Loucy (cell line): ENCODE results near the gene PCSK9.

ENCODE experiments used
- H2AFZ ChIP-seq: fragments of 200-600 bp; sonication (generic); 2 replicates; pipeline ENCODE4 v1.6.0; 2016; ENCODE audit warnings: antibody characterized with exemption, mild to moderate bottlenecking, low read length, moderate library complexity
- H3F3A ChIP-seq: fragments of 200-600 bp; 2 replicates; pipeline ENCODE4 v1.6.0; 2016; ENCODE audit warnings: antibody characterized with exemption, low read depth, mild to moderate bottlenecking
- H3K27me3 ChIP-seq: fragments of 200-600 bp; sonication (generic); 2 replicates; pipeline ENCODE4 v1.6.1; 2014; ENCODE audit warnings: low read length, mild to moderate bottlenecking; ENCODE audit not compliant: insufficient read depth, poor library complexity, severe bottlenecking
- H3K36me3 ChIP-seq: fragments of 200-600 bp; sonication (generic); 2 replicates; pipeline ENCODE4 v1.6.1; 2016; ENCODE audit warnings: low read length; ENCODE audit not compliant: insufficient read depth
- H3K4me1 ChIP-seq: fragments of 200-600 bp; sonication (generic); 2 replicates; pipeline ENCODE4 v1.5.1; 2014; ENCODE audit warnings: low read length, mild to moderate bottlenecking; ENCODE audit not compliant: insufficient read depth, poor library complexity, severe bottlenecking
- H3K4me2 ChIP-seq: fragments of 200-600 bp; sonication (generic); 2 replicates; pipeline ENCODE4 v1.6.0; 2014; ENCODE audit warnings: antibody characterized with exemption, low read length, low read depth, mild to moderate bottlenecking; ENCODE audit not compliant: poor library complexity, severe bottlenecking
- H3K4me3 ChIP-seq: fragments of 200-600 bp; sonication (generic); 2 replicates; pipeline ENCODE4 v1.5.1; 2014; ENCODE audit warnings: low read length, mild to moderate bottlenecking, mixed read lengths; ENCODE audit not compliant: poor library complexity, severe bottlenecking
- H3K79me2 ChIP-seq: fragments of 200-600 bp; sonication (generic); 2 replicates; pipeline ENCODE4 v1.6.1; 2014; ENCODE audit warnings: low read length; ENCODE audit not compliant: insufficient read depth
- H3K9ac ChIP-seq: fragments of 200-600 bp; sonication (generic); 2 replicates; pipeline ENCODE4 v1.6.0; 2014; ENCODE audit warnings: mild to moderate bottlenecking, low read depth, low read length, moderate library complexity; ENCODE audit not compliant: poor library complexity, severe bottlenecking
- H3K9me2 ChIP-seq: fragments of 200-600 bp; sonication (generic); replicated peaks from 2 replicates; pipeline ENCODE4 v1.6.1; 2016; ENCODE audit warnings: low read depth, low read length, mixed read lengths
- H3K9me3 ChIP-seq: fragments of 200-600 bp; sonication (generic); 2 replicates; pipeline ENCODE4 v1.6.1; 2014; ENCODE audit warnings: mild to moderate bottlenecking, antibody characterized with exemption, low read length, low read depth; ENCODE audit not compliant: insufficient read depth
- H4K20me1 ChIP-seq: fragments of 200-600 bp; sonication (generic); 2 replicates; pipeline ENCODE4 v1.6.0; 2014; ENCODE audit warnings: antibody characterized with exemption, low read length, mild to moderate bottlenecking; ENCODE audit not compliant: insufficient read depth, poor library complexity, severe bottlenecking
- EZH2phosphoT487 ChIP-seq: fragments of 200-600 bp; IDR thresholded peaks from 2 replicates; pipeline ENCODE4 v1.6.1; 2018; ENCODE audit warnings: antibody characterized with exemption, mild to moderate bottlenecking, moderate library complexity, borderline replicate concordance
- TF ChIP-seq, protein P1 (sequence below): fragments of 200-600 bp; sonication (generic); conservative IDR thresholded peaks from 2 replicates; pipeline ENCODE4 v1.5.1; 2014; ENCODE audit warnings: mild to moderate bottlenecking, antibody characterized with exemption, low read length

PCSK9 gene

GRCh38 chr1:55049271-55049913 lies 10.0 kb downstream of the PCSK9 start:
- H3K4me2 ChIP-seq = no peak overlapping the region
- no peaks in the 10 kb centered on the region for H4K20me1 ChIP-seq
- H3K36me3 ChIP-seq = no peaks in the 10 kb centered on the region
- no peaks in the 10 kb centered on the region for H3K79me2 ChIP-seq
- no peak overlapping the region for H3K4me3 ChIP-seq
- TF ChIP-seq, protein P1, sequence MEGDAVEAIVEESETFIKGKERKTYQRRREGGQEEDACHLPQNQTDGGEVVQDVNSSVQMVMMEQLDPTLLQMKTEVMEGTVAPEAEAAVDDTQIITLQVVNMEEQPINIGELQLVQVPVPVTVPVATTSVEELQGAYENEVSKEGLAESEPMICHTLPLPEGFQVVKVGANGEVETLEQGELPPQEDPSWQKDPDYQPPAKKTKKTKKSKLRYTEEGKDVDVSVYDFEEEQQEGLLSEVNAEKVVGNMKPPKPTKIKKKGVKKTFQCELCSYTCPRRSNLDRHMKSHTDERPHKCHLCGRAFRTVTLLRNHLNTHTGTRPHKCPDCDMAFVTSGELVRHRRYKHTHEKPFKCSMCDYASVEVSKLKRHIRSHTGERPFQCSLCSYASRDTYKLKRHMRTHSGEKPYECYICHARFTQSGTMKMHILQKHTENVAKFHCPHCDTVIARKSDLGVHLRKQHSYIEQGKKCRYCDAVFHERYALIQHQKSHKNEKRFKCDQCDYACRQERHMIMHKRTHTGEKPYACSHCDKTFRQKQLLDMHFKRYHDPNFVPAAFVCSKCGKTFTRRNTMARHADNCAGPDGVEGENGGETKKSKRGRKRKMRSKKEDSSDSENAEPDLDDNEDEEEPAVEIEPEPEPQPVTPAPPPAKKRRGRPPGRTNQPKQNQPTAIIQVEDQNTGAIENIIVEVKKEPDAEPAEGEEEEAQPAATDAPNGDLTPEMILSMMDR = no peak
- no peak for TF ChIP-seq EZH2phosphoT487
- no peaks in the 10 kb centered on the region for H3K9me2 ChIP-seq
- H3K4me1 ChIP-seq = no peaks in the 10 kb centered on the region
- H3K9ac ChIP-seq = no peak overlapping the region
- H3K9me3 ChIP-seq = no peaks in the 10 kb centered on the region
- H3F3A ChIP-seq = no peaks in the 10 kb centered on the region
- no peaks in the 10 kb centered on the region for H3K27me3 ChIP-seq
- no peak overlapping the region for H2AFZ ChIP-seq

DNA sequence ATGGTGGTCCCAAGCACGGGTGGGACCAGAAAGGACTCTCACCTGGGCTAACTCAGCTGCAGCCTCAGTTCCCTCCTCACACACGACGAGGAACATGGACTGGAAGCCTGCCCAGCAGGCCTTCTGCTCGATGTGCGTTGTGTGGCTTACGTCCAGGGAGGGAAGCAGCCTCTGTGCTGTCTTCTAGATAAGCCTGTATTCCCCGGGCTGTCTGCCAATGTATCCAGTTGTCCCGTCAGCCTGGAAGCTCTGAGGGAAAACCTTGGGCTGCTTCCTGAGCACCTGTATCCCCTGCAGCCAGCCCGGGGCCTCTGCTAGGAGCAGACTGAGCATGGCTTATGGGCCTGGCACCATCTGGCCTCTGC lies 10.5 kb downstream of the PCSK9 start:
- H3K9ac ChIP-seq = no peak overlapping the region
- H3K27me3 ChIP-seq = no peaks in the 10 kb centered on the region
- no peaks in the 10 kb centered on the region for H3K9me3 ChIP-seq
- no peaks in the 10 kb centered on the region for H3K4me1 ChIP-seq
- H3K79me2 ChIP-seq = no peaks in the 10 kb centered on the region
- H2AFZ ChIP-seq = no peak overlapping the region
- no peaks in the 10 kb centered on the region for H3F3A ChIP-seq
- H3K4me2 ChIP-seq = no peak overlapping the region
- H3K9me2 ChIP-seq = no peaks in the 10 kb centered on the region
- TF ChIP-seq EZH2phosphoT487 = no peak
- TF ChIP-seq, protein P1 = no peak
- H4K20me1 ChIP-seq = no peaks in the 10 kb centered on the region
- no peaks in the 10 kb centered on the region for H3K36me3 ChIP-seq
- no peak overlapping the region for H3K4me3 ChIP-seq

DNA sequence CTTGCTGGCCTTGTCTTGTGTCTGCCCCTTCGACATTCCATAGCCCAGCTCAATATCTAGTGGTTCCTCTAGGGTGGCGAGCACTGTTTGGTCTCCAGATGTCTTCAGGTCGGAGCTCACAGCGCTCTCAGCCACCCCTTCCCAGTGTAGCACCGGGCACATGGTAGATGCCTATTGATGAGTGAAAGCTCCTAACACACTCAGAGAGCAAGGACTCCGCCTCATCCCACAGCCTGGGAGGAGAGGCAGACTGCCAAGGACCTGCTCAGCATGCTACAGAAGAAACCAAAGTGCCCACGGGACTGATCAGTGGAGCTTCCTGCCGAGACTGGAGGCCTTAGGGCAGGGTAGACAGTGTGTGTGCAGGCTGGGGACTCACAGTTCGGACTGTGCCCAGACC lies 10.9 kb downstream of the PCSK9 start:
- Histone ChIP-seq H2AFZ (no peak overlapping the region), H3K27me3 (no peaks in the 10 kb centered on the region), H3K79me2 (no peaks in the 10 kb centered on the region), H3K4me3 (no peak overlapping the region), H3K36me3 (no peaks in the 10 kb centered on the region), H3K9ac (no peak overlapping the region), H3F3A (no peaks in the 10 kb centered on the region), H3K9me3 (no peaks in the 10 kb centered on the region), H3K4me1 (no peaks in the 10 kb centered on the region), H3K9me2 (no peaks in the 10 kb centered on the region), H3K4me2 (no peak overlapping the region), H4K20me1 (no peaks in the 10 kb centered on the region)
- TF ChIP-seq, protein P1 = no peak
- no peak for TF ChIP-seq EZH2phosphoT487
